Upper lobe of left lung (tissue), 6 donors: Measurements from ENCODE around the gene AKT1. TPM values are rescaled to one million over a fixed set of nuclear protein-coding genes. Genes with fewer than 3 reads are reported as not detected.

Experiments used
- ATAC-seq, 2 donors: fragments of 200-7000 bp; cut with Tn5 transposase; one replicate each; pipeline ENCODE4 v1.9.1; 2022; ENCODE audit warnings: mild to moderate bottlenecking in 2 of 2, moderate library complexity in 2 of 2; ENCODE audit not compliant: low FRiP score in 2 of 2
- DNase-seq, 2 donors: peaks; one replicate each; pipeline ENCODE4 v3.0.0-alpha.2; 2019 to 2020
- H3K27ac ChIP-seq, 4 donors: fragments of 200-600 bp; sonication (generic); one replicate each; pipeline ENCODE4 v1.5.1; 2016 to 2019
- H3K27me3 ChIP-seq, 4 donors: fragments of 200-600 bp; sonication (generic); one replicate each; pipeline ENCODE4 v1.5.1; 2017 to 2019
- H3K36me3 ChIP-seq, 4 donors: fragments of 200-600 bp; sonication (generic); one replicate each; pipeline ENCODE4 v1.5.1; 2016 to 2019
- H3K4me1 ChIP-seq, 4 donors: fragments of 200-600 bp; sonication (generic); one replicate each; pipeline ENCODE4 v1.5.1; 2018 to 2019
- H3K4me3 ChIP-seq, 4 donors: fragments of 200-600 bp; sonication (generic); one replicate each; pipeline ENCODE4 v1.5.1; 2017 to 2019; ENCODE audit warnings: mild to moderate bottlenecking in 2 of 4, moderate library complexity in 1 of 4
- H3K9me3 ChIP-seq, 4 donors: fragments of 200-600 bp; sonication (generic); one replicate each; pipeline ENCODE4 v1.5.1; 2018 to 2019
- CTCF ChIP-seq, 6 experiments: fragments of 450-650 bp in 4 of 6; fragments of 200-600 bp in 2 of 6; sonication (generic) in 2 of 6; IDR thresholded peaks; one replicate each; pipeline ENCODE4 v1.5.1; 2016 to 2019; ENCODE audit warnings: antibody characterized with exemption in 6 of 6
- EP300 ChIP-seq, 4 donors: sonication (generic); formaldehyde crosslinking; IDR thresholded peaks; one replicate each; pipeline ENCODE4 v1.5.1; 2017; ENCODE audit warnings: antibody characterized with exemption in 4 of 4, control low read depth in 2 of 4
- POLR2A ChIP-seq, 4 donors: fragments of 450-650 bp; IDR thresholded peaks; one replicate each; pipeline ENCODE4 v1.5.1; 2016 to 2017; ENCODE audit warnings: antibody characterized with exemption in 4 of 4, mild to moderate bottlenecking in 2 of 4
- POLR2AphosphoS5 ChIP-seq, 2 donors: sonication (generic); formaldehyde crosslinking; IDR thresholded peaks; one replicate each; pipeline ENCODE4 v1.5.1; 2017; ENCODE audit warnings: antibody characterized with exemption in 2 of 2
- WGBS, 2 donors: methylation state at CpG; one replicate each; pipeline ENCODE4 v1.1.5; 2017 to 2018; 5-methylcytosine and 5-hydroxymethylcytosine counted together
- total RNA-seq, 6 donors: library from RNA; depleted of rRNA in 4 of 6; stranded (reverse); fragments of >200 nt in 4 of 6; gene quantifications; one replicate each; pipeline versions ENCODE4 v1.1.0 to v1.2.1, GENCODE V29; 2016 to 2021
- donor health status: DM: no; HTN: no; CAD: no; lungs with moderate emphysema.
- donor health status: DM: no; HTN: yes; CAD: no; lungs with severe emphysema.

AKT1 gene
- total RNA-seq, 6 donors from 2014 or later: 122 to 283 (median 191) TPM

GRCh38 chr14:104756477-104757237 lies 38.9 kb downstream of the AKT1 start:
- 78 to 87% methylated on average over 20 to 27 of the region's 27 CpGs for WGBS, 2 donors
- H3K4me3 ChIP-seq: no peak overlapping the region
- ATAC-seq: no peak
- H3K36me3 ChIP-seq: peaks cover 13 to 64% (median 52%) of the 10 kb centered on the region in 4 donors
- no peaks in the 10 kb centered on the region for H3K9me3 ChIP-seq
- no peak overlapping the region for H3K27ac ChIP-seq
- peaks cover 14 to 26% (median 23%) of the 10 kb centered on the region in 4 donors for H3K4me1 ChIP-seq
- TF ChIP-seq POLR2AphosphoS5 (IDR thresholded peaks at IDR 0.05) (no peak), POLR2A (IDR thresholded peaks at IDR 0.05) (no peak), EP300 (IDR thresholded peaks at IDR 0.05) (no peak), CTCF (IDR thresholded peaks at IDR 0.05) (no peak)
- no peaks in the 10 kb centered on the region for H3K27me3 ChIP-seq
- DNase-seq: peak in 1 of 2 donors; percentile 78

- 78 to 87% methylated on average over 4 to 11 of the region's 11 CpGs for WGBS, 2 donors
- Histone ChIP-seq H3K27me3 (no peaks in the 10 kb centered on the region), H3K27ac (no peak overlapping the region), H3K9me3 (no peaks in the 10 kb centered on the region), H3K36me3 (peaks cover 13 to 54% (median 48%) of the 10 kb centered on the region in 4 donors), H3K4me3 (no peak overlapping the region), H3K4me1 (peaks cover 14 to 27% (median 23%) of the 10 kb centered on the region in 4 donors)
- DNase-seq: peak in 1 of 2 donors; percentile 50
- TF ChIP-seq EP300 (IDR thresholded peaks at IDR 0.05): no peak
- TF ChIP-seq CTCF (IDR thresholded peaks at IDR 0.05): no peak
- TF ChIP-seq POLR2A (IDR thresholded peaks at IDR 0.05): no peak
- no peak for TF ChIP-seq POLR2AphosphoS5 (IDR thresholded peaks at IDR 0.05)
- ATAC-seq: no peak
Measured at GRCh38 chr14:104755621-104756020, 39.9 kb downstream of the AKT1 start.

GRCh38 chr14:104754213-104754851 lies 41.2 kb downstream of the AKT1 start:
- 50 to 66% methylated on average over 12 to 13 of the region's 13 CpGs for WGBS, 2 donors
- peaks cover 11 to 42% (median 35%) of the 10 kb centered on the region in 4 donors for H3K36me3 ChIP-seq
- DNase-seq (no peak), ATAC-seq (no peak)
- peaks cover 14 to 27% (median 23%) of the 10 kb centered on the region in 4 donors for H3K4me1 ChIP-seq
- H3K27me3 ChIP-seq: no peaks in the 10 kb centered on the region
- H3K27ac ChIP-seq: peak overlapping the region in 2 of 4 donors; percentile 86 to 91
- TF ChIP-seq EP300 (IDR thresholded peaks at IDR 0.05): no peak
- no peak for TF ChIP-seq POLR2A (IDR thresholded peaks at IDR 0.05)
- TF ChIP-seq POLR2AphosphoS5 (IDR thresholded peaks at IDR 0.05): no peak
- TF ChIP-seq CTCF (IDR thresholded peaks at IDR 0.05): no peak
- no peaks in the 10 kb centered on the region for H3K9me3 ChIP-seq
- H3K4me3 ChIP-seq: peak overlapping the region; percentile 82 to 97 (median 90)

- TF ChIP-seq CTCF (IDR thresholded peaks at IDR 0.05) (no peak), POLR2A (IDR thresholded peaks at IDR 0.05) (no peak), EP300 (IDR thresholded peaks at IDR 0.05) (no peak), POLR2AphosphoS5 (IDR thresholded peaks at IDR 0.05) (no peak)
- Histone ChIP-seq H3K36me3 (peaks cover 4 to 36% (median 29%) of the 10 kb centered on the region in 4 donors), H3K27ac (peak overlapping the region; percentile 86 to 91 (median 90)), H3K4me1 (peaks cover 14 to 31% (median 24%) of the 10 kb centered on the region in 4 donors), H3K9me3 (no peaks in the 10 kb centered on the region), H3K27me3 (no peaks in the 10 kb centered on the region), H3K4me3 (peak overlapping the region; percentile 82 to 97 (median 90))
- ATAC-seq: peak in 1 of 2 donors; percentile 2
- 3 to 5% methylated on average over 12 to 25 of the region's 30 CpGs for WGBS, 2 donors
- peak in 1 of 2 donors; percentile 87 for DNase-seq
Measured at GRCh38 chr14:104753528-104754212, 41.9 kb downstream of the AKT1 start.
